Karpas-422 (cell line): ENCODE measurements around the gene DENND6B. TPM values are rescaled to one million over a fixed set of nuclear protein-coding genes. Genes with fewer than 3 reads are reported as not detected.

Source experiments
- DNase-seq: peaks from one replicate; pipeline ENCODE4 v3.0.0-alpha.2; 2015
- H2AFZ ChIP-seq: fragments of 200-600 bp; sonication (generic); 2 replicates; pipeline ENCODE4 v1.6.1; 2014; ENCODE audit warnings: antibody characterized with exemption, low read length, mixed read lengths
- H3K27ac ChIP-seq: fragments of 200-600 bp; sonication (generic); 2 replicates; pipeline ENCODE4 v1.5.1; 2014; ENCODE audit warnings: mild to moderate bottlenecking, low read length, moderate library complexity
- H3K27me3 ChIP-seq: fragments of 200-600 bp; sonication (generic); 2 replicates; pipeline ENCODE4 v1.6.1; 2014; ENCODE audit warnings: low read length, mixed read lengths
- H3K36me3 ChIP-seq: fragments of 200-600 bp; sonication (generic); 2 replicates; pipeline ENCODE4 v1.6.1; 2014; ENCODE audit warnings: low read length, mixed read lengths; ENCODE audit not compliant: insufficient read depth
- H3K4me1 ChIP-seq: fragments of 200-600 bp; sonication (generic); 2 replicates; pipeline ENCODE4 v1.6.1; 2014; ENCODE audit warnings: mild to moderate bottlenecking, low read length, mixed read lengths
- H3K4me2 ChIP-seq: fragments of 200-600 bp; sonication (generic); 2 replicates; pipeline ENCODE4 v1.6.1; 2014; ENCODE audit warnings: low read length, low read depth, mild to moderate bottlenecking; ENCODE audit not compliant: poor library complexity, severe bottlenecking
- H3K4me3 ChIP-seq: fragments of 200-600 bp; sonication (generic); 2 replicates; pipeline ENCODE4 v1.5.1; 2014; ENCODE audit warnings: mild to moderate bottlenecking, antibody characterized with exemption, low read length, mixed read lengths
- H3K79me2 ChIP-seq: fragments of 200-600 bp; sonication (generic); 2 replicates; pipeline ENCODE4 v1.6.1; 2014; ENCODE audit warnings: mild to moderate bottlenecking, low read length, mixed read lengths
- H3K9ac ChIP-seq: fragments of 200-600 bp; sonication (generic); 2 replicates; pipeline ENCODE4 v1.6.0; 2014; ENCODE audit warnings: low read length
- H3K9me2 ChIP-seq: fragments of 200-600 bp; sonication (generic), shearing (Covaris generic); replicated peaks from 2 replicates; pipeline ENCODE4 v1.6.0; 2014; ENCODE audit warnings: mild to moderate bottlenecking, low read length, moderate library complexity; ENCODE audit not compliant: insufficient read depth
- H3K9me3 ChIP-seq: fragments of 300-700, 200-600 bp; sonication (generic); 2 replicates; pipeline ENCODE4 v1.6.1; 2014; ENCODE audit warnings: low read length, mixed read lengths
- H4K20me1 ChIP-seq: fragments of 200-600 bp; sonication (generic); 2 replicates; pipeline ENCODE4 v1.6.1; 2014; ENCODE audit warnings: mild to moderate bottlenecking, antibody characterized with exemption, low read length, low read depth; ENCODE audit not compliant: insufficient read depth
- total RNA-seq: library from RNA; depleted of rRNA; stranded (reverse); fragments of >200 nt; shearing (Covaris generic); gene quantifications from 2 replicates; pipeline ENCODE4 v1.2.3, GENCODE V29; 2014; ENCODE audit warnings: low replicate concordance

Gene DENND6B
- total RNA-seq, 1 experiment from 2014 or later = 2.7 TPM

- Histone ChIP-seq H4K20me1 (peaks cover 30% of the 10 kb centered on the region; the same call in 1 of the 2 replicates), H3K4me2 (peak overlapping the region; percentile 41), H3K79me2 (no peaks in the 10 kb centered on the region), H3K9me3 (no peaks in the 10 kb centered on the region), H3K4me3 (no peak overlapping the region), H3K27ac (no peak overlapping the region), H3K36me3 (no peaks in the 10 kb centered on the region), H3K27me3 (no peaks in the 10 kb centered on the region), H3K4me1 (peaks cover 33% of the 10 kb centered on the region), H3K9me2 (no peaks in the 10 kb centered on the region), H3K9ac (peak overlapping the region; percentile 24; the same call in 1 of the 2 replicates), H2AFZ (no peak overlapping the region)
- DNase-seq = peak; percentile 77
Measured at GRCh38 chr22:50293441-50294318, 33.1 kb downstream of the DENND6B start.

- DNase-seq = peak; percentile 74
- H3K36me3 ChIP-seq = no peaks in the 10 kb centered on the region
- H3K9me3 ChIP-seq = no peaks in the 10 kb centered on the region
- no peaks in the 10 kb centered on the region for H3K27me3 ChIP-seq
- peaks cover 27% of the 10 kb centered on the region; the same call in 1 of the 2 replicates for H4K20me1 ChIP-seq
- no peak overlapping the region for H3K4me3 ChIP-seq
- H3K4me1 ChIP-seq = peaks cover 33% of the 10 kb centered on the region
- H3K27ac ChIP-seq = no peak overlapping the region
- H3K79me2 ChIP-seq = no peaks in the 10 kb centered on the region
- H3K9me2 ChIP-seq = no peaks in the 10 kb centered on the region
- H2AFZ ChIP-seq = no peak overlapping the region
- H3K4me2 ChIP-seq = peak overlapping the region; percentile 20
- H3K9ac ChIP-seq = no peak overlapping the region
Measured at GRCh38 chr22:50292643-50293440, 34.0 kb downstream of the DENND6B start.

GRCh38 chr22:50289942-50290630 lies 36.7 kb downstream of the DENND6B start:
- Histone ChIP-seq H3K9me3 (no peaks in the 10 kb centered on the region), H3K4me3 (no peak overlapping the region), H3K27ac (no peak overlapping the region), H3K4me2 (no peak overlapping the region), H2AFZ (no peak overlapping the region), H4K20me1 (peaks cover 27% of the 10 kb centered on the region; the same call in 1 of the 2 replicates), H3K9ac (no peak overlapping the region), H3K9me2 (no peaks in the 10 kb centered on the region), H3K4me1 (peaks cover 30% of the 10 kb centered on the region), H3K36me3 (no peaks in the 10 kb centered on the region), H3K79me2 (no peaks in the 10 kb centered on the region), H3K27me3 (no peaks in the 10 kb centered on the region)
- no peak for DNase-seq

GRCh38 chr22:50289151-50289941 lies 37.5 kb downstream of the DENND6B start:
- no peaks in the 10 kb centered on the region for H3K9me3 ChIP-seq
- no peak overlapping the region for H3K4me2 ChIP-seq
- H3K4me3 ChIP-seq = no peak overlapping the region
- no peak overlapping the region for H3K27ac ChIP-seq
- no peak for DNase-seq
- no peaks in the 10 kb centered on the region for H3K36me3 ChIP-seq
- H3K9me2 ChIP-seq = no peaks in the 10 kb centered on the region
- peaks cover 29% of the 10 kb centered on the region for H3K4me1 ChIP-seq
- H3K79me2 ChIP-seq = no peaks in the 10 kb centered on the region
- no peaks in the 10 kb centered on the region for H3K27me3 ChIP-seq
- H2AFZ ChIP-seq = no peak overlapping the region
- peaks cover 20% of the 10 kb centered on the region; the same call in 1 of the 2 replicates for H4K20me1 ChIP-seq
- H3K9ac ChIP-seq = no peak overlapping the region

- no peaks in the 10 kb centered on the region for H3K9me2 ChIP-seq
- H2AFZ ChIP-seq = no peak overlapping the region
- no peaks in the 10 kb centered on the region for H3K9me3 ChIP-seq
- no peaks in the 10 kb centered on the region for H3K27me3 ChIP-seq
- no peaks in the 10 kb centered on the region for H3K36me3 ChIP-seq
- no peak overlapping the region for H3K4me3 ChIP-seq
- H3K79me2 ChIP-seq = no peaks in the 10 kb centered on the region
- H3K9ac ChIP-seq = no peak overlapping the region
- H3K27ac ChIP-seq = no peak overlapping the region
- peaks cover 12% of the 10 kb centered on the region for H3K4me1 ChIP-seq
- no peak overlapping the region for H3K4me2 ChIP-seq
- DNase-seq = no peak
- H4K20me1 ChIP-seq = peaks cover 14% of the 10 kb centered on the region; the same call in 1 of the 2 replicates
Measured at GRCh38 chr22:50287731-50288130, 39.1 kb downstream of the DENND6B start.

- Histone ChIP-seq H3K4me3 (no peak overlapping the region), H3K9ac (no peak overlapping the region), H3K9me2 (no peaks in the 10 kb centered on the region), H3K9me3 (peaks cover 2% of the 10 kb centered on the region; the same call in 1 of the 2 replicates), H3K79me2 (no peaks in the 10 kb centered on the region), H2AFZ (no peak overlapping the region), H4K20me1 (peaks cover 14% of the 10 kb centered on the region; the same call in 1 of the 2 replicates), H3K4me1 (peaks cover 4% of the 10 kb centered on the region), H3K27me3 (no peaks in the 10 kb centered on the region), H3K36me3 (no peaks in the 10 kb centered on the region), H3K4me2 (no peak overlapping the region), H3K27ac (no peak overlapping the region)
- DNase-seq = no peak
Measured at GRCh38 chr22:50286701-50287318, 40.0 kb downstream of the DENND6B start.

GRCh38 chr22:50286275-50286674 lies 40.5 kb downstream of the DENND6B start:
- no peak for DNase-seq
- H4K20me1 ChIP-seq = peaks cover 9% of the 10 kb centered on the region; the same call in 1 of the 2 replicates
- H3K79me2 ChIP-seq = no peaks in the 10 kb centered on the region

More at GRCh38 chr22:50286275-50286674, 40.5 kb downstream of the DENND6B start:
- Histone ChIP-seq H2AFZ (no peak overlapping the region), H3K4me1 (no peaks in the 10 kb centered on the region), H3K36me3 (no peaks in the 10 kb centered on the region), H3K4me2 (no peak overlapping the region), H3K27ac (no peak overlapping the region), H3K9ac (no peak overlapping the region), H3K27me3 (no peaks in the 10 kb centered on the region), H3K9me2 (no peaks in the 10 kb centered on the region), H3K4me3 (no peak overlapping the region), H3K9me3 (peaks cover 3% of the 10 kb centered on the region; the same call in 1 of the 2 replicates)
